NCI-H446 (cell line): ENCODE data around the gene STUM.

Experiments
- DNase-seq, 2 experiments: peaks; one replicate each; lab custom pipeline; 2025; lab: John Stamatoyannopoulos, UW

STUM gene

DNA sequence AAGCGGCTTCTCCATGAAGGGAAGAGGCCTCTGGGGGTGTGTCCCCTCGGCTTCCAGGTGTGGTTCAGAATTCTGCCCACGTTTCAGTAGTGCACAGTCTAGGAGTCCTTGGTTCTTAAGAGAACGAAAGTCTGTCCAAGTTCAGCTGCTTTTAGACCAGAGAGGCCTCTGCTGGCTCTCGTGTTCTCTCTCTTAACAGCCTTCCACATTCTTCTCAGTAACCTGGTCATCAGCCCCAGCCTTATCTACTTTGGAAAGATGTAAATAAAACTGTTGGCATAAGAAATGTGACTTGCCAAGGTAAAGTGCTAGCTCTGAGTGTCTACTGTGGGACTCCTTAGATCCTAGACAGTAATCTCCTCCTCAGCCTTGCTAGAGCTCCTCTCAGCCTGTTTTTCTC is 15.3 kb upstream of the STUM start:
- DNase-seq, result no peak

DNA sequence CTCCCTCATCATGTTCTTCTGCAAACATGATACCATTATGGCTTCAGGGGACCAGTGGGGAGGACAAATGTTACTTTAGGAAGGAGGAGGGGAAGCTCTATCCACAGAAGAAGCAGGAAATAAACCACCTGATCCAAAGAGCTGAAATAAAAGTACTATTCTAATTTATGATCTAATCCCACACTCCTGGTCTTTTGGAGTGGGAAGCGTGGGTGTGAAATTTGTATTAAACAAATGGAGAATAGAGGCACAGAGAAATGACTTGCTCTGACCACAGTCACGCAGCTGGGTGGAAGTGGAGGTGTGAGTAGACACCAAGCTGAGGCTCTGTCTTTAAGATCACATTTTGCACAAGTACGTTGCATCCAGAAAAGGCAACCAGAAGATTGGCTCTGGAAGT is 14.5 kb upstream of the STUM start:
- no peak for DNase-seq

DNA sequence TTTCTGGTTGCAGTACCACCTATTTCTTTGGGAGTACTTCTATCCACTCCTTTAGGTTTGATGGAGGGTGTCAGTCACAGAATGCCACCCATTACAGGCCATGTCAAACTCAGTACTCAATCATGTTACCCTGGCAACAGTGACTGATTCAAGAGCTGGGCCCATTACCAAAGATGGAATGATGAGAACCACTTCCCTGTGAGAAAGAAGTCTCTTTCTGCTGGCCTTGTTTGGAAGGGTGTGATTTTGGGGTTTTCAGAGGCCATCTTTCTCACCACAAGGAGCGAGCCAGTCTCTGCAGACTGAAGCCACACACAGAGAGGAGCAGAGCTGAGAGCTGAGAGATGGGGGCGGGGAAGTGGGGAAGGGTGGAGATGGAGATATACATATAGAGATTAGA is 13.9 kb upstream of the STUM start:
- DNase-seq, result no peak

DNA sequence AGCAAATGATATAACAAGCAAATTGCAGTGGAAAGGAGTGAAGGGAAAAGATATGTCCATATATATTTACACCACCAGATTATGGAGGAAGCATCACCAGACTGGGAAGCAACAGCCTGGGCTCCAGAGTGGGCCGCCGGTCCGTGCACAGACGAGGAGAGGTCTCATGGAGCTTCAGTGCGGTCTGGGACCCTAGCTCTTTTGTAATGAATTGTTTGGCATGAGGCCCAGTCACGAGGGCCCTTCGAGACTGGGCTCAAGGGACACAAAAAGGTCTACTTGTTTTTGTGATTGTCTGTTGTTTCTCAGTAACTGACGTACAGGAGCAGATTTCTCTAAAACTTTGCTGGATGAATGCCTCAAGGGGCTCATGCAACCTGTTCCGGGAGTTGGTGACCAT is 12.9 kb upstream of the STUM start:
- no peak for DNase-seq

DNA sequence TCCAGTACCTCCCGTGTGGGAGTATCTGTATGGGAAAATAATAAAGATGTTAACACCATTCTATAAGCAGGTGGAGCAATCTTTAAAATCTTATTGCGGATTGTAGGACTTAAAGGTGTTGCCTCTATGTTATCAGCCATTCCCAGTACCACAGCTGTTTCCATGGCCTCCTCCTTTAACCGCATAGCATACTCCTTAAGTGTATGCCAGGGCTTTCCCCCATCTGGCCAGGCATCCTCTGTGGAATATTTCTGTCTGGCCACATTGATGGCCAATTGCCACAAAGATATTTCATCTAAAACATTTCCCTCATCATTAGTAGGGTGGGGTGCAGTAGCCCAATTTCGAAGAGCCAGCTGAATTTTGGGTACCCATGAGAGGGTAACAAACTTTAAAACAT is 7.3 kb upstream of the STUM start:
- no peak for DNase-seq

DNA sequence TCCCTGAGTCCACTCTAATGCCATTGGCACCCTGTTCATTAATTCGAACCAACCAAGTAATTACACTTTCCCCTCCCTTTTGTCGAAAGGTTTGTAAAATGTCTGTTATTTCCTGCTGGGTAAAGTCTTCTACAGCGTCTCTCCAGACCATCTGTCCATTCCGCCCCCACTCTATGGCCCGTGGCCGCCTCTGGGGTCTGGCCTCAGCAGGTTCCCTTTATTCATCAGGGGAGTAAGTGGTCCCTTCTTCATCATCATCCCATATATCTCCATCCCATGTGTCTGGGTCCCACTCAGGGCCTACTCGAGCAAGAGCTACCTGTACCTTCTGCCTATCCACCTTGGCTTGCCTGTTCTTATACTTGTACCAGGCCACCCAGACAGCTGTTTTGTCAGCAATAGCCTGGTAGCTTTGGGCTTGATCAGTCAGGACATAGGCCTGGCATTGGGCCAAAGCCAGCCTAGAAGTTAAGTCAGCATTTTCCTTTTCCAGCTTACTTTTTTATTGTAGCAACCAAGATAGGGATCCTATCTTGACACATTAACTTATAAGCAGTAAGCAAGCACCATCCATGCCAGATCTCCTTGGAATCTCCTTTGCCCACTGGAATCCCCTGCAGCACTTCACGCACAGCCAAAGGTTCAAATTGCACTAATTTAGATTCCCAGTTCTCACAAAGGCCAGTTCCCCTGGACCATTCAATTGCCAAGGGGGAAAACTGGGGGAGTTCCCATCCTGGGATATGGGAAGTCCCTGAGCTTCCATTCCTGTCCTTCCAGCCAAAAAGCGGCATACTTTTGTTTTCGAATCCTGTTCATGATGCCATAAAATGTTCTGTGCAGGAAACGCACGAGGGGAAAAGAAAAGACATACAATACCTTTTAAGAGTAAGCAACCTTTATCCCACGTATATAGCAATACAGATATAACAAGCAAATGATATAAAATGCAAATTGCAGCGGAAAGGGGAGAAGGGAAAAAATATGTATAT is 6.6 kb upstream of the STUM start:
- peak in 1 of 2 experiments; percentile 43 for DNase-seq

DNA sequence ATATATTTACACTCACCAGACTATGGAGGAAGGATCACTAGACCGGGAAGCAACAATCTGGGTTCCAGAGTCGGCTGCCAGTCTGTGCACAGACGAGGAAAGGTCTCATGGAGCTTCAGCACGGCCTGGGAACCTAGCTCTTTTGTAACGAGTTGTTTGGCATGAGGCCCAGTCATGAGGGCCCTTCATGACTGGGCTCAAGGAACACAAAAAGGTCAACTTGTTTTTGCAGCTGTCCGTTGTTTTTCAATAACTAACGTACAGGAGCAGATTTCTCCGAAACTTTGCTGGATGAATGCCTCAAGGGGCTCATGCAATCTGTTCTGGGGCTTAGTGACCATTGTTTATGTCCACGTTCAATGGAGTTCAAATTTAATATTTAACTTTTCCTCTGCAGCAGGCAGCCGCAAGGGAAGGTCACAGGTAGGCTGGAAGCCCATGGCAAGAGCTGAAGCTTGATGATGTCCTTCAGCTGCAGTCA is 5.9 kb upstream of the STUM start:
- peak in 1 of 2 experiments; percentile 55 for DNase-seq

DNA sequence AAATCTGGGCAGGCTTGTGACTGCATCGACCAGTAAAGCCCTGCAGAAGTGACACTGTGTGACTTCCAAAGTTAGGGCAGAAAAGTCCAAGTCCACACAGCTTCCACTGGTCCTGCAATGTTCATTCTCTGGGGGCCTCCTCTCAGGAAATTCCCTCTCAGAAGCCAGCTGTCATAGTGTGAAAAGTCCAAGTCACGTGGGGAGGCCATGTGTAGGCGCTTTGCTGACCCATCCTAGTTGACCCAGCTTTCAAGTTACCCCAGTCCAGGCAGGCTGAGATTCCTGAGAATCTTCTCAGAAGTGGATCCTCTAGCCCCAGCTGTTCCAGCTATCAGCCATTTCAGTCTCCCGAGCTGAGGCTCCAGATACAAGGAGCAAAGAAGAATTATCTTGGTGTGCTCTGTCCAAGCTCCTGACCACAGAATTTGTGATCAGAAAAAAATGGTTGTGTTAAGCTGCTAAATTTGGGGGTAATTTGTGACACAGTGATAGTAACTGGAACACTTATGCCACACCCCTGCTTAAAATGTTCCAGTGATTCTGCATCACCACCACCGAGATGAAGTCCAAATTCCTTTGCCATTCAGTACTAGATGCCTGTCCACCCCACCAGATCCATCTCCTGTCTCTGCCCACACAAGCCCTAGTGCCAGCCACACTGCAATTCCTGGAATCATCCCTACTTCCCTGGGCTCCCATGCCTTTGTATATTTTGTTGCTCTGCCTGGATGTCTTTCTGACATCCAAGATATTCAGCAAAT is 2.5 kb upstream of the STUM start:
- DNase-seq, result no peak

DNA sequence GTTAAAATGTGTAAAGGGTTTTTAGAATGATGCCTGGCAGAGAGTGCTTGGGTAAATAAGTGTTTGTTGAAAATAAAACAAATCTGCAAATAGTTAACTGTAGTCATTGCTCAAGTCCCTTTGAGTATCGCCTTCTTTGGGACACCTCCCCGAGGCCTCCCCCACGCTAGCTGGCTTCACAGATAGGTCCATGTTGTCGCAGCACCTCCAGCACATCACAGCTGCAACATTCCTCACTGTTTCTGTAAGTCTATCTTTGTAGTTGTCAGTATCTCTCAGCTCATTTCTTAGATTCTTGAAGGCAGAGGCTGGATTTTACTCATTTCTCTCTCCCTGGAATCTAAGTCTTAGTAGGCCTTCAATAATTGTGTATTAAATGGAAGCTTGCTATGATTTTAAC is 1.6 kb upstream of the STUM start:
- DNase-seq, result no peak

DNA sequence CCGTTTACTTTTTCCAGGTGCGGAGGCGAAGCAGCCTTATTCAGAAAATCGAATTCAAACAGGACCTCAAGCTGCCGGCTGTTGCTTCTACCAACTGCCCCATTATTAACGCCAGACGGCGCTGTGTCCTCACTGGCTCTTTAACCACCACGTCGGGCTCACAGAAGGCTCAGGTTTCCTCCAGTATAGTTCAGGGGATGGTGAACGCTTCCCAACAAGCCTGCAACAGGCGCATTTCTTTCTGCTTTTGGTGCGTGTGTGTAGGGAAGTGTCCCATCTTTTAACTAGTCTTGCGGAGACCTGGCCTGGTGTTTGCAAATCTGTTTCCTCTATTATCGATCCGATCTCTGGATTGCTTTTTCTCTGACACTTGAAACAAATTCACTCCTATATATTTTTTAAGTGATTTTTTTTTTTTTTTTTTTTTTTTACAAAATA is 791 bp upstream of the STUM start:
- DNase-seq, result peak; percentile 90 to 96

DNA sequence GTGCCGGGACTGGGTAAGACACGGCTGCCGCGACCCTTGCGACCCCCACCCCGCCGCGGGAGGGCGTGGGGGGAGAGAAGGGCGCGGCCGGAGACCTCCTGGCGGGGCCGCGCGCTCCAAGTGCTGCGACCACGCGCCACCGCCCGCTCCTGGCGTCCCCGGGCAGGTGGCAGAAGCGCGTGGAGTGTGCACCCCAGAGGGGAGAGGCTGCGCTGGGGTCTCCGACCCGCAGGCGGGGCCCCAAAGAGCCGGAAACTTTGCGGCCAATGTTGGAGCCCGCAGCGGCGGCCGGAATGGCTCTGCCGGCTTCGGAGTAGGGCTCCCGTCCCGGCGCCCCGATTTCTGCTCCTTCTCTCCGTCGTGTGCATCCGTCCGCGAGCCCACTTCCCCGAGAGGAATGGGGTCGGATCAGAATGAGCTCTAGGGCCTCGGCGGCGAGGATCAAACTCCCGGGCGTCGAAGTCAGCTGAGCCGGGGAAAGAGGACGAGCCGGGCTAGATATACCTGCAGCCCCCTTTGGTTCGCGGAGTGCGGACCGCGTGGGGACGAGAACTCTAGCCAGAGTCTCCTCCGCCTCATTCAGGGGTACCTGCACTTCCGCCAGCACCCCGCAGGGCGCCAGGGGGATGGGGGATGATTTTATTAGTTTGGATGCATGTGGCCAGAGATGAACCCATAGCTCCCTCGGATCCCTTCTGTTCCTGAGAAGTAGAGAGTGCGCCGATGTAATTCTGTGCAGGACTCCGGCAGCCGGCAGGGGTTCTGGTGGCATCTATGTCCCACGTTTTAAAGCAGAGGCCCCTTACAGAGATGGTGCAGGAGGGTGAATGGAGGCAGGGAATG is 751 bp downstream of the STUM start:
- DNase-seq, result no peak

DNA sequence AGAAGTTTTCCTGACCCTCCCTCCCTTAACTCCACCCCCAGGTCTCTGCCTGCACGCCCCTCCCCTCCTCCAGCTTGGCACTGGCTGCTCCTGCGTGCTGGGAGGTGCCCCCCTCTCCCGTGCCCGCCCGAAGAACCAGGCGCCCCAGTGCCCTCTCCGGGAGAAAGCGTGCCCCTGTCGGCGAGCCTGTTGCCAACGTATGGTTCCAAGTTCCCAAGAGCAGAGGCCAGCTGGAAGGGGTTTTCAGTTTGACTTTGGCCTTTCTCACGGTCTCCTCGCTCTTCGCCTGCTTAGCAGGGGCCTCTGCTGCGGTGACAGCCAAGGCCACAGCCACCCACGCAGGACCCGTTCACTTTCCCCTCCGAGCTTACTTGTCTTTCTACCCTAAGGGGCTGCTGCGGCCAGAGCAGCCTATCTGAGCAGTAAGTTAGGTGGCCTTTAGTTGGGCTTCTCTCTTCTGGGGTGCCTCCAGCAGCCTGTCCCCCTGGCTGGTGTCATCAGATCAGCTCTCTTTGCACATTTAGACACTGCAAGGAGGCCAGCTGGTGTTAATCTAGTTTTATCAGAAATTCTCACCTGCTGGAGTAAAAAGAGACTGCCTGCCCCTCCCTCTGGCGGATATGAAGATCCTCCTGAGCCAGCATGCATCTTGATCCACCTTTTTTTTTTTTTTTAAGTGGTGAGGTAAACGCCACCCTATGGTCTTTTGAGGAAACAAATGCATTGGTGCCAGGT is 1.5 kb downstream of the STUM start:
- DNase-seq, result peak in 1 of 2 experiments; percentile 56

DNA sequence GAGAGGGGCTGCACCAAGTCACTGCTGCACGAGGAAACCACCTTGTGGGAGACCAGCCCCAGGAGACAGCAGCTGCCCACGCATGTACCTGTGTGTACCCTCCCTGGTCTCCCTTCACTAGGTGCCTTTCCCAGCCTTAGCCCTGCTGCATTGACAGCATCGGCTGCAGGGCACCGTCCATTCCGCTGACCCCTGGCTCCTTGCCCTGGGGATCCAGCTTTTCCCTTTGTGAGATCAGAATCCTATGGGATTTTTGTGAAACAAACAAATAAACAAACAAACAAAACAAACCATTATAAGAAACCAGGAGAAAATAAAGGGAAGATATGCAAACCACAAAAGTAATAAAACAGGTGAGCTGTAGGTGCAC is 2.1 kb downstream of the STUM start:
- DNase-seq, result no peak

DNA sequence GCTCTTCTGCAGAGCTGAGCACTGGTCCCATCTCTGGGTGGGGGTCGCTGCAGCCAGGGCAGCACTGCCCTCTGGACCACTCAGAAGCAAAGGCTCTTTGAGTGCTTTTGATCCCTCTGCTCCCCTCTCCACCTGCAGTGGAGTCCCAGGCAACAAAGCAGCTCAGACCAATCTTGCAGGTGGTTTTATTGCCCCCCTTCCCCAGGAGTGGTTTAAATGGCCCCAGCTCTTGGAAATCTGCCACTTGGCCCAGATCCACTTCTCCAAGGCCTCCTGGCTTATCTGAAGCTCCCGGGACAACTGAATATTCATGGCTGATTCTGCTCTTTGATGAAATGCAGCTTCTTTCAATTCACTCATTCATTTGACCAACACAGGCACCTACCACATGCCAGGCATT is 2.7 kb downstream of the STUM start:
- DNase-seq, result peak in 1 of 2 experiments; percentile 53

DNA sequence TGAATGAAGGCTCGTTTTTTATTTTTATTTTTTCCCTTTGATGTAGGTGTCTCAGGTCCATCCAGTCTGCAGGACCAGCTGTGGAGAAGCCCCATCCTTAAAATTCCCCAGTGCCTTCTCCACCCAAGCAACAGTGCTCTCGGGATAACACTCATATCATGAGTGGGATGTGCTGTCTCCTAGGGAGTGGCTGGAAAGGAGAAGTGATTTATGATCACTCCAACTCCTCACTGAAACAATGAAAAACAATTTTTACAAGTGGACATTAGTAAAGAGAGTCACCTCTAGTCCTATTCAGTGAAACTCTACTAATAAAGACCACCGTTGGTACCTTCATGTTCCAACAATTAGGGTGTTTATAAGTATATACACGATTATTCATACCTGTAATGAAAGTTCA is 3.5 kb downstream of the STUM start:
- DNase-seq, result no peak

DNA sequence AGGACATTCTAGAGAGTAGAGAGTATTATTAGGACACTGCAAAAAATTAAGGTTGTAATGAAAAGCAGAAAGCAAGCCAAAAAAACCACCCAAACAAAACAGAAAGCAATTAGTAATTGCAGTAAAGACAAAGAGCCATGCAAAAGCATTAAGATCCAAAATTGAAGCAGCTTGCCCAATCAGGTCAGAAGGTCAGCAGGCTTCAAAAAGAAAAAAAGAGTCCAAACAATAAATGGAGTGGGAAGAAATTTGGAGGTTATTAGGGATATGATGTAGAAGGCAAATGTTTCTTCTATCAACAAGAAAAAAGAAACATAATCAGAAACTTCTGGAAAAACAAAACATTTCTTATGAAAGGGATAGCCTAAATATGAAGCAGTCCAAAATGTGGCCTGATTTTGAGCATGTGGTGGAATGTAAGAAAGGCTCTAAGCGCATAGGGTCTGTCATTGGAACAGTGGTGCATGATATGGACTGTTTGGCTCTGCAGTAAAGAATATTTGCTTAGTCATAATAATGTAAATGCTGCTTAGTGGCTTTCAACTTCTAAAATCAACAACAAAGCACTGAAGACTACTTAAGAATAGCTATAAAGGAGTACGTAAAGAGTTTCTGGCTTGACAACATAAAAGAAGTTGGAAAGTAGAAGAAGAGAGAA is 4.8 kb downstream of the STUM start:
- DNase-seq, result no peak

DNA sequence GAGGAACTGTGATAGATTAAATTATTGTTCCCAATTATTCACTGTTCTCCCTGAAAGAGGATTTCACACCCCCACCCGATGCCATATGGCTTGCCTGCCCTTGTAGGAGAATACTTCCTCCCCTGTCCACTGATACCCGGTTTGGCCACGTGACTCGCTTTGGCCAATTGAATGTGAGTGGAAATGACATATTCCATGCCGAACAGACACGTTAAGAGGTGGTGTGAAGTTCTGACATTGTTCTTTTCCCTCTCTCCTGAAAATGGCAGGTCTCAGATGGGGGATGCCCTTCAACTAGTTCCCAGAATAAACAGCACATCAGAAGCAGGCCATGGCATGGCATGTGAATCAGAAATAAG is 5.3 kb downstream of the STUM start:
- DNase-seq, result no peak

DNA sequence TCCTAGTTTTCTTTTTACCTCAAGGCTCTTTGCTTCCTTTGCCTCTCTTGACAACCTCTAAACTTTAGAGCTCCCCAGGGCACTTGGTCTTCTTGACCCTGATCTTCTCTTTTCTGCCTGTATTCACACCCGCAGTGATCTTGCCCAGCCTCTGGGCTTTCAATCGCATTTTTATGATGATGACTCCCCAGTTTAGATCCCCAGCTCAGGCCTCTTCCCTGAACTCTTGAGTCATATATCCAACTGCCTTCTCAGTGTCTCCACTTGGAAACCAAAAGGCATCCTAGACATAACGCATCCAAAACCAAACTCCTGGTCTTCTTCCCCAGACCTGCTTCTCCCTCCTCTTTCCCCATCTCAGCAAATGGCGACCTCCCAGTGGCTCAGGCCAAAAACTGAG is 6.5 kb downstream of the STUM start:
- DNase-seq, result no peak

DNA sequence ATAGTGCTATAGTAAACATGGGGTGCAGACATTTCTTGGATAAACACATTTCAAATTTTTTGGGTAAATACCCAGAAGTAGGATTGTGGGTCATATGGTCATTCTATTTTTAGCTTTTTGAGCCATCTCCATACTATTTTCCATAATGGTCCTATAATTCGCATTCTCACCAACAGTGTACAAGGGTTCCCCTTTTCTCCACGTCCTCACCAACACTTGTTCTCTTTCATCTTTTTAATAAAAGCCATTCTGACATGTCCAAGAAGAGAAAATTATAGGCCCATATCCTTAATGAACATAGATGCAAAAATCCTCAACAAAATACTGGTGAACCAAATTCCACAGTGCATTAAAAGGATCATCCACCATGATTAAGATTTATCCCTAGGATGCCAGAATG is 8.9 kb downstream of the STUM start:
- DNase-seq, result no peak

DNA sequence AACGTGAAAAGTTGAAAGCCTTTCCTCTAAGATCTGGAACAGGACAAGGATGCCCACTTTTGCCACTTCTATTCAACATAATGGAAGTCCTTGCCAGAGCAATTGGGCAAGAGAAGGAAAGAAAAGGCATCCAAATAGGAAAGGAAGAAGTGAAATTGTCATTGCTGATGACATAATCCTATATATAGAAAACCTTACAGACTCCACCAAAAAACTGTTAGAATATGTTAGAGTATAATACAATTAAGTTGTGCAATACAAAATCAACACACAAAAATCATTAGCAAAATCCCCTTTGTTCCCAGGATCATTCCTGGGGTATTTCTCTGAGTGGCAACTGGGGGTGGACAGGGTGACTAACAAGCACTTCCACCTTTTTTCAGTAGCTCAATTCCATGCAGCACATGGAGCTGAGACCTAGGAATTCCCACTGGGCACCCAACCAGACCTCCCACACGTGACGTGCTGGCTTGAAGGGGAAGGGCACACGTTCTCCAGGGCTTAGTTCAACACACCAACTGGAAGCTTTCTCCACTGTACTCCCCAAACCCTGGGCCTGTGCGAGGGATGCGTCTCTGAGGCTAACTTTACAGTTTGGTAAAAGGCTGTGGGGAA is 9.6 kb downstream of the STUM start:
- DNase-seq, result no peak

DNA sequence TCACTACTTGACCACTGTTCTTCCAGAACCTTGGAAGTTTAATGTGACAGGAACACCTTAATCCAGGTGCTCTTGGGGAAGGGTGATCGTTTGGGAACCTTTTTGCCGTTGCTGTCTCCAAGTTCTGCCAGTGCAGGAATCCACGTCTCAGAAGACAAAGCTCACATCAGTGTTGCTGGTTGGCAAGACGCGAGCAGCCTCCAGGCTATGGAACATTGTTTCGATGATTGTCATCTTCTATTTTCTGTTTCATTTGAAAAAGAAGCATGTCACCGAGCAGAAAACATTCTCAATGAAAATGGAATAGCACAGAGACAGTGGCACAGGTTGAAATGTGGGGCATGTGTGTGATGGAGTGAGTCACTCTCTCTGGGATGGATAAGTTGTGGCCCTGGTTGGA is 11.7 kb downstream of the STUM start:
- no peak for DNase-seq
